Measurements from ENCODE around the gene LIMK1.
"Not testable (repeated sequence)": the region's sequence is repeated elsewhere in the genome, so short reads cannot be mapped to it uniquely, and the experiment has no call there.

DNA sequence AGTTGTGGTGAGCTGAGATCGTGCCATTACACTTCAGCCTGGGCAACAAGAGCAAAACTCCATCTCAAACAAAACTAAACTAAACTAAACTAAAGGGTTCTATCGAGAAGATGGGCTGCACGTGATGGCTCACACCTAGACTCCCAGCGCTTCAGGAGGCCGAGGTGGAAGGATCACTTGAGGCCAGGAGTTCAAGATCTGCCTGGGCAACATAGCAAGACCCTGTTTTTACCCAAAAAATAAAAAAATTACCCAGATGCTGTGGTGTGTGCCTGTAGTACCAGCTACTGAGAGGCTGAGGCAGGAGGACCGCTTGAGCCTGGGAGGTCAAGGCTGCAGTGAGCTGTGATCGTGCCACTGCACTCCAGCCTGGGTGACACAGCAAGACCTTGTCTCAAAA lies 40.3 kb downstream of the LIMK1 start:
- TF ChIP-seq, protein P1, sequence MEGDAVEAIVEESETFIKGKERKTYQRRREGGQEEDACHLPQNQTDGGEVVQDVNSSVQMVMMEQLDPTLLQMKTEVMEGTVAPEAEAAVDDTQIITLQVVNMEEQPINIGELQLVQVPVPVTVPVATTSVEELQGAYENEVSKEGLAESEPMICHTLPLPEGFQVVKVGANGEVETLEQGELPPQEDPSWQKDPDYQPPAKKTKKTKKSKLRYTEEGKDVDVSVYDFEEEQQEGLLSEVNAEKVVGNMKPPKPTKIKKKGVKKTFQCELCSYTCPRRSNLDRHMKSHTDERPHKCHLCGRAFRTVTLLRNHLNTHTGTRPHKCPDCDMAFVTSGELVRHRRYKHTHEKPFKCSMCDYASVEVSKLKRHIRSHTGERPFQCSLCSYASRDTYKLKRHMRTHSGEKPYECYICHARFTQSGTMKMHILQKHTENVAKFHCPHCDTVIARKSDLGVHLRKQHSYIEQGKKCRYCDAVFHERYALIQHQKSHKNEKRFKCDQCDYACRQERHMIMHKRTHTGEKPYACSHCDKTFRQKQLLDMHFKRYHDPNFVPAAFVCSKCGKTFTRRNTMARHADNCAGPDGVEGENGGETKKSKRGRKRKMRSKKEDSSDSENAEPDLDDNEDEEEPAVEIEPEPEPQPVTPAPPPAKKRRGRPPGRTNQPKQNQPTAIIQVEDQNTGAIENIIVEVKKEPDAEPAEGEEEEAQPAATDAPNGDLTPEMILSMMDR (IDR thresholded peaks at IDR 0.05; ENCODE audit: low read length): not testable (repeated sequence)
- TF ChIP-seq EZH2 (optimal IDR thresholded peaks at IDR 0.05; ENCODE audit: low read depth, low read length); EZH2phosphoT487 (IDR thresholded peaks at IDR 0.05; ENCODE audit: low read length): not testable (repeated sequence)
